Measurements from ENCODE around the gene CSMD2.

DNA sequence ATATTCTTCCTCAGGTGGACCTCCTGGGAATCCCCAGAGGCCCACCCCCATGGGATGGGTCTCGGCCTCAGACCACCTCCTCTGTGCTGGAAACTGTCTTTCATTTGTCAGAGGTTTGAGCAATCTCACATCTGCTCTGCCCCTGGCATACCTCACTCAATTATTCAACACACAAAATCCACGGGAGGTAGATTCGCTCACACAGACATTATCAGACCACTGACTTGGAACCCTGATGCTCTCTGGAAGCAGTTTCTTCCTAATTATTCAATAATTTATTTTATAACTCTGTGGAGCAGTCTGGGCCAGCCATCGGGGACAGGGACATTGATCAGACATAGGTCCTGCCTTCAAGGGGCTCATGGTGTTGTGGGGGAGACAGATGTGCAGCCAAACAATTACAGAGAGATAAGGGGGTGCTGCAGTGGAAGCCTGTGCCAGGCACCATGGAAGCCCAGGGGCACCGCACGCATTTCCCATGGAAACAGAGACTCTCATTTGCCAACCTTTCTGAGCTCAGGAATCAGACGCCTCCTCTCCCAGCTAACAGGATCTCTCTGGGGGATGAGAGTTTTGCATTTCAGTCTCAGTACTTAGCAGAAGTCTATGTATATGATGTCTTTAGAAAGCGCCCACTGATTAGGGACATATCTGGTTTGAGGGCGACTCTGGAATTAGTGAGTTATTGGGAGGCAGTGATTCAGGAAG is 204.7 kb downstream of the CSMD2 start:
- TF ChIP-seq, protein P1, sequence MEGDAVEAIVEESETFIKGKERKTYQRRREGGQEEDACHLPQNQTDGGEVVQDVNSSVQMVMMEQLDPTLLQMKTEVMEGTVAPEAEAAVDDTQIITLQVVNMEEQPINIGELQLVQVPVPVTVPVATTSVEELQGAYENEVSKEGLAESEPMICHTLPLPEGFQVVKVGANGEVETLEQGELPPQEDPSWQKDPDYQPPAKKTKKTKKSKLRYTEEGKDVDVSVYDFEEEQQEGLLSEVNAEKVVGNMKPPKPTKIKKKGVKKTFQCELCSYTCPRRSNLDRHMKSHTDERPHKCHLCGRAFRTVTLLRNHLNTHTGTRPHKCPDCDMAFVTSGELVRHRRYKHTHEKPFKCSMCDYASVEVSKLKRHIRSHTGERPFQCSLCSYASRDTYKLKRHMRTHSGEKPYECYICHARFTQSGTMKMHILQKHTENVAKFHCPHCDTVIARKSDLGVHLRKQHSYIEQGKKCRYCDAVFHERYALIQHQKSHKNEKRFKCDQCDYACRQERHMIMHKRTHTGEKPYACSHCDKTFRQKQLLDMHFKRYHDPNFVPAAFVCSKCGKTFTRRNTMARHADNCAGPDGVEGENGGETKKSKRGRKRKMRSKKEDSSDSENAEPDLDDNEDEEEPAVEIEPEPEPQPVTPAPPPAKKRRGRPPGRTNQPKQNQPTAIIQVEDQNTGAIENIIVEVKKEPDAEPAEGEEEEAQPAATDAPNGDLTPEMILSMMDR (IDR thresholded peaks at IDR 0.05), result no peak
- TF ChIP-seq POLR2A (IDR thresholded peaks at IDR 0.05), result no peak
